IMR-90 (cell line): ENCODE data around the gene TP53TG5.

Experiments used
- CTCF ChIP-seq: conservative IDR thresholded peaks from 2 replicates; pipeline ENCODE4 v1.5.1; 2012; ENCODE audit warnings: mild to moderate bottlenecking, low read depth, low read length, improper control_type of control experiment
- MAFK ChIP-seq: IDR thresholded peaks from 2 replicates; pipeline ENCODE4 v1.6.1; 2012; ENCODE audit warnings: low read depth, low read length, improper control_type of control experiment
- RAD21 ChIP-seq: IDR thresholded peaks from 2 replicates; pipeline ENCODE4 v1.6.1; 2012; ENCODE audit warnings: low read length, improper control_type of control experiment

- no peak for TF ChIP-seq MAFK
- no peak for TF ChIP-seq CTCF
- TF ChIP-seq RAD21 = no peak
These were observed 34.5 kb upstream of the TP53TG5 start for GRCh38 chr20:45412653-45413052.
